ENCODE measurements around the gene BLTP3B. TPM values are rescaled to one million over a fixed set of nuclear protein-coding genes. Genes with fewer than 3 reads are reported as not detected.

BLTP3B gene
- polyA plus RNA-seq, 1 of the 3 experiments (the other 2 are of a cell fraction), result 5.8 TPM

DNA sequence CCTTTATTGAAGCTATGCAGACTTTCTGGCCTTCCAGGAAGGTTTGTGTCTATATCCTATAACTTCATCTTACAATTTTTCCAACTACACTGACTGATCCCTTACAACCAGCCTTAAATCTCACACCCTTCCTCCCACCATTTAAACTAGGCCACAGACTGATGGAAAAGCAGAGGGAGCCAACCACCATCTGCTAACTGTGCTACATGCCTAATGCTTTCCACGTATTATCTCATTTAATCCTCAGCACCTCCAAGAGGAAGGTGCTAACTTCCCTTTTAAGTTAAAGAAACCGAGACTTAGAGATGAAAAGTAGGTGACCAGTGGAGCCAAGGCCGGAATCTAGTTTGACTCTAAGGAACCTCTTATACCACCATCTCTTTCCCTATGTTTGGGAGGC lies 22.7 kb upstream of the BLTP3B start:
- TF ChIP-seq SMC3 (IDR thresholded peaks at IDR 0.05; ENCODE audit: low read depth, low read length) (no peak), JUND (IDR thresholded peaks at IDR 0.05) (no peak), USF1 (IDR thresholded peaks at IDR 0.05; ENCODE audit: borderline replicate concordance, low read depth) (no peak), TCF12 (IDR thresholded peaks at IDR 0.05) (no peak), SIN3A (IDR thresholded peaks at IDR 0.05; ENCODE audit: borderline replicate concordance, low read depth, low read length) (no peak), FOSL2 (IDR thresholded peaks at IDR 0.05; ENCODE audit: borderline replicate concordance, low read depth) (no peak), MXI1 (IDR thresholded peaks at IDR 0.05; ENCODE audit: low read depth, low read length) (no peak), CHD2 (IDR thresholded peaks at IDR 0.05; ENCODE audit: low read length, partially characterized antibody) (no peak), RCOR1 (IDR thresholded peaks at IDR 0.05; ENCODE audit: low read length) (no peak), YY1 (IDR thresholded peaks at IDR 0.05; ENCODE audit: low read depth) (no peak), RFX5 (IDR thresholded peaks at IDR 0.05; ENCODE audit: low read length) (no peak), ELF1 (IDR thresholded peaks at IDR 0.05) (no peak), TAF1 (IDR thresholded peaks at IDR 0.05; ENCODE audit: borderline replicate concordance, low read depth, low read length) (no peak), RAD21 (IDR thresholded peaks at IDR 0.05; ENCODE audit: low read length) (no peak), MEF2A (IDR thresholded peaks at IDR 0.05; ENCODE audit: borderline replicate concordance, low read depth) (no peak)
- TF ChIP-seq, protein P1, sequence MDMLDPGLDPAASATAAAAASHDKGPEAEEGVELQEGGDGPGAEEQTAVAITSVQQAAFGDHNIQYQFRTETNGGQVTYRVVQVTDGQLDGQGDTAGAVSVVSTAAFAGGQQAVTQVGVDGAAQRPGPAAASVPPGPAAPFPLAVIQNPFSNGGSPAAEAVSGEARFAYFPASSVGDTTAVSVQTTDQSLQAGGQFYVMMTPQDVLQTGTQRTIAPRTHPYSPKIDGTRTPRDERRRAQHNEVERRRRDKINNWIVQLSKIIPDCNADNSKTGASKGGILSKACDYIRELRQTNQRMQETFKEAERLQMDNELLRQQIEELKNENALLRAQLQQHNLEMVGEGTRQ (IDR thresholded peaks at IDR 0.05; ENCODE audit: borderline replicate concordance, low read depth, low read length), result no peak
- TF ChIP-seq, protein P2, sequence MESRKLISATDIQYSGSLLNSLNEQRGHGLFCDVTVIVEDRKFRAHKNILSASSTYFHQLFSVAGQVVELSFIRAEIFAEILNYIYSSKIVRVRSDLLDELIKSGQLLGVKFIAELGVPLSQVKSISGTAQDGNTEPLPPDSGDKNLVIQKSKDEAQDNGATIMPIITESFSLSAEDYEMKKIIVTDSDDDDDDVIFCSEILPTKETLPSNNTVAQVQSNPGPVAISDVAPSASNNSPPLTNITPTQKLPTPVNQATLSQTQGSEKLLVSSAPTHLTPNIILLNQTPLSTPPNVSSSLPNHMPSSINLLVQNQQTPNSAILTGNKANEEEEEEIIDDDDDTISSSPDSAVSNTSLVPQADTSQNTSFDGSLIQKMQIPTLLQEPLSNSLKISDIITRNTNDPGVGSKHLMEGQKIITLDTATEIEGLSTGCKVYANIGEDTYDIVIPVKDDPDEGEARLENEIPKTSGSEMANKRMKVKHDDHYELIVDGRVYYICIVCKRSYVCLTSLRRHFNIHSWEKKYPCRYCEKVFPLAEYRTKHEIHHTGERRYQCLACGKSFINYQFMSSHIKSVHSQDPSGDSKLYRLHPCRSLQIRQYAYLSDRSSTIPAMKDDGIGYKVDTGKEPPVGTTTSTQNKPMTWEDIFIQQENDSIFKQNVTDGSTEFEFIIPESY (IDR thresholded peaks at IDR 0.05; ENCODE audit: borderline replicate concordance, low read depth), result no peak
- TF ChIP-seq, protein P3, sequence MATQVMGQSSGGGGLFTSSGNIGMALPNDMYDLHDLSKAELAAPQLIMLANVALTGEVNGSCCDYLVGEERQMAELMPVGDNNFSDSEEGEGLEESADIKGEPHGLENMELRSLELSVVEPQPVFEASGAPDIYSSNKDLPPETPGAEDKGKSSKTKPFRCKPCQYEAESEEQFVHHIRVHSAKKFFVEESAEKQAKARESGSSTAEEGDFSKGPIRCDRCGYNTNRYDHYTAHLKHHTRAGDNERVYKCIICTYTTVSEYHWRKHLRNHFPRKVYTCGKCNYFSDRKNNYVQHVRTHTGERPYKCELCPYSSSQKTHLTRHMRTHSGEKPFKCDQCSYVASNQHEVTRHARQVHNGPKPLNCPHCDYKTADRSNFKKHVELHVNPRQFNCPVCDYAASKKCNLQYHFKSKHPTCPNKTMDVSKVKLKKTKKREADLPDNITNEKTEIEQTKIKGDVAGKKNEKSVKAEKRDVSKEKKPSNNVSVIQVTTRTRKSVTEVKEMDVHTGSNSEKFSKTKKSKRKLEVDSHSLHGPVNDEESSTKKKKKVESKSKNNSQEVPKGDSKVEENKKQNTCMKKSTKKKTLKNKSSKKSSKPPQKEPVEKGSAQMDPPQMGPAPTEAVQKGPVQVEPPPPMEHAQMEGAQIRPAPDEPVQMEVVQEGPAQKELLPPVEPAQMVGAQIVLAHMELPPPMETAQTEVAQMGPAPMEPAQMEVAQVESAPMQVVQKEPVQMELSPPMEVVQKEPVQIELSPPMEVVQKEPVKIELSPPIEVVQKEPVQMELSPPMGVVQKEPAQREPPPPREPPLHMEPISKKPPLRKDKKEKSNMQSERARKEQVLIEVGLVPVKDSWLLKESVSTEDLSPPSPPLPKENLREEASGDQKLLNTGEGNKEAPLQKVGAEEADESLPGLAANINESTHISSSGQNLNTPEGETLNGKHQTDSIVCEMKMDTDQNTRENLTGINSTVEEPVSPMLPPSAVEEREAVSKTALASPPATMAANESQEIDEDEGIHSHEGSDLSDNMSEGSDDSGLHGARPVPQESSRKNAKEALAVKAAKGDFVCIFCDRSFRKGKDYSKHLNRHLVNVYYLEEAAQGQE (IDR thresholded peaks at IDR 0.05; ENCODE audit: low read depth, low read length), result no peak
- Histone ChIP-seq H3K4me3 (ENCODE audit: low read depth in 2 of 2, low read length in 1 of 2) (no peak overlapping the region), H3K27ac (ENCODE audit: low read depth in 2 of 2, low read length in 1 of 2) (no peak overlapping the region), H3K9ac (no peak overlapping the region), H3F3A (replicated peaks; ENCODE audit: insufficient read depth) (no peaks in the 10 kb centered on the region), H4K20me1 (ENCODE audit: insufficient read depth) (no peaks in the 10 kb centered on the region), H3K4me1 (ENCODE audit: control insufficient read depth in 1 of 2, insufficient read depth in 2 of 2, low read depth in 1 of 2, low read length in 1 of 2) (peaks cover 0 to 7% of the 10 kb centered on the region in 2 experiments; a peak in 2 of 4 replicates), H3K36me3 (replicated peaks in 1 of 2; ENCODE audit: control insufficient read depth in 1 of 2, insufficient read depth in 2 of 2, low read length in 1 of 2) (no peaks in the 10 kb centered on the region), H3K9me2 (no peaks in the 10 kb centered on the region), H3K79me2 (ENCODE audit: insufficient read depth) (no peaks in the 10 kb centered on the region), H3K9me3 (no peaks in the 10 kb centered on the region), H3K4me2 (no peak overlapping the region), H3K27me3 (ENCODE audit: insufficient read depth) (no peaks in the 10 kb centered on the region), H2AFZ (ENCODE audit: low read depth) (no peak overlapping the region)
- no peak for DNase-seq
- CTCF ChIA-PET, result interaction anchor here (1.4 to 4.9 kb wide), 3 partner anchors 12 to 389 kb away, joined by 4 to 34 read pairs (median 9); no protein-coding TSS in a partner anchor
- POLR2A ChIA-PET, result no interaction called here
- 89% methylated on average over 3 of the region's 3 CpGs for WGBS (ENCODE audit: low lambda C conversion rate)

Measured in SK-N-SH (cell line).